ENCODE measurements around the gene MYRIP.

The MYRIP gene

DNA sequence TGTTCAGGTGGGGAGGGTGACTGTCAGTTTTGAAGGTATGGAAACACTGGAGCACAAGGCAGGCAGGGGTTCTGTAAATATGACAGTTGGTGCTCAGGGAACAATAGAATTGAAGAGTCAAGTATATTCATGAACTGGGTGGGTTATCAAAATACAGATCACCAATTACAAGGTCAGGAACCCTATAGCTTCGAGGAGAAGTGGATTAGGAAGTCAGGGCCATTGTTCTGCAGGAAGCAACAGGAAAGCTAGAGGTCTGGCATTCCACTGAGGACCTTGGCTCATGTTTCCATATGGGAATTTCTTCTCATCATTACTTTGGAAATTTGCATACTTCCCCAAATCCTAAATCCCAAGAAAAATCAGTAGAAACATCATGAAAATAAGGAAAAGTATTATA, 125.9 kb downstream of the MYRIP start:
- no peak overlapping the region for H2AFZ ChIP-seq (ENCODE audit: low read depth, low read length)
- no peak overlapping the region for H3K9ac ChIP-seq (ENCODE audit: low read length)
- no peaks in the 10 kb centered on the region for H4K20me1 ChIP-seq (ENCODE audit: insufficient read depth, low read length)
- H3K4me1 ChIP-seq (ENCODE audit: low read length): peaks cover 3% of the 10 kb centered on the region; the same call in 1 of the 2 replicates
- H3K36me3 ChIP-seq (replicated peaks; ENCODE audit: low read depth, low read length): no peaks in the 10 kb centered on the region
- H3K79me2 ChIP-seq (ENCODE audit: low read length): no peaks in the 10 kb centered on the region
- TF ChIP-seq EZH2phosphoT487 (IDR thresholded peaks at IDR 0.05; ENCODE audit: low read depth): no peak
- TF ChIP-seq, protein P1, sequence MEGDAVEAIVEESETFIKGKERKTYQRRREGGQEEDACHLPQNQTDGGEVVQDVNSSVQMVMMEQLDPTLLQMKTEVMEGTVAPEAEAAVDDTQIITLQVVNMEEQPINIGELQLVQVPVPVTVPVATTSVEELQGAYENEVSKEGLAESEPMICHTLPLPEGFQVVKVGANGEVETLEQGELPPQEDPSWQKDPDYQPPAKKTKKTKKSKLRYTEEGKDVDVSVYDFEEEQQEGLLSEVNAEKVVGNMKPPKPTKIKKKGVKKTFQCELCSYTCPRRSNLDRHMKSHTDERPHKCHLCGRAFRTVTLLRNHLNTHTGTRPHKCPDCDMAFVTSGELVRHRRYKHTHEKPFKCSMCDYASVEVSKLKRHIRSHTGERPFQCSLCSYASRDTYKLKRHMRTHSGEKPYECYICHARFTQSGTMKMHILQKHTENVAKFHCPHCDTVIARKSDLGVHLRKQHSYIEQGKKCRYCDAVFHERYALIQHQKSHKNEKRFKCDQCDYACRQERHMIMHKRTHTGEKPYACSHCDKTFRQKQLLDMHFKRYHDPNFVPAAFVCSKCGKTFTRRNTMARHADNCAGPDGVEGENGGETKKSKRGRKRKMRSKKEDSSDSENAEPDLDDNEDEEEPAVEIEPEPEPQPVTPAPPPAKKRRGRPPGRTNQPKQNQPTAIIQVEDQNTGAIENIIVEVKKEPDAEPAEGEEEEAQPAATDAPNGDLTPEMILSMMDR (IDR thresholded peaks at IDR 0.05; ENCODE audit: low read depth, low read length): no peak
- no peak overlapping the region for H3K4me3 ChIP-seq (ENCODE audit: low read length)
- H3K9me3 ChIP-seq (ENCODE audit: insufficient read depth, low read length): no peaks in the 10 kb centered on the region
- H3K4me2 ChIP-seq (ENCODE audit: low read length): no peak overlapping the region
- 0 out of 2 replicates have a peak, but pooled peaks cover 3% of the 10 kb centered on the region for H3K27me3 ChIP-seq (ENCODE audit: low read depth, low read length)
- H3K27ac ChIP-seq (ENCODE audit: low read length): no peak overlapping the region

DNA sequence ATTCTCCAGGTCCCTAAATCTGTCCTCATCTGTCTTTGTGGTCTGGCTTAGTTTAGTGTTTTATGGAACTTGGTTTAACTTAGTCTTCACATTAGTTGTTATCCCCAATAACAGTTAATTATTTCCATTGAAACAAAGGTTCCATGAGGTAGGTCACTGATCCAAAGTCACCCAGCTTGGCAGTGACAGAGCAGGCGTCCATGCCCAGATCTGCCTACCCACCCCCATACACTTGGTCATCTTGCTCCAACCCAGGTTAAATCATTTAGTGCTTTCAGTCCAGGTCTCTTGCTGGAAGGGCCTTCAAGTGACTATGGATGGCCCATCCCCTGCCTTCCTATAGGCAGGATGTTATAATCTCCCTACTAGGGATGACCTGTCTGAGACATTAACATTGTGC, 127.4 kb downstream of the MYRIP start:
- no peak overlapping the region for H3K9ac ChIP-seq (ENCODE audit: low read length)
- H3K4me3 ChIP-seq (ENCODE audit: low read length): no peak overlapping the region
- no peak overlapping the region for H3K27ac ChIP-seq (ENCODE audit: low read length)
- no peaks in the 10 kb centered on the region for H3K79me2 ChIP-seq (ENCODE audit: low read length)
- no peak overlapping the region for H2AFZ ChIP-seq (ENCODE audit: low read depth, low read length)
- no peaks in the 10 kb centered on the region for H3K9me3 ChIP-seq (ENCODE audit: insufficient read depth, low read length)
- H3K36me3 ChIP-seq (replicated peaks; ENCODE audit: low read depth, low read length): no peaks in the 10 kb centered on the region
- H3K27me3 ChIP-seq (ENCODE audit: low read depth, low read length): 0 out of 2 replicates have a peak, but pooled peaks cover 3% of the 10 kb centered on the region
- no peak overlapping the region for H3K4me2 ChIP-seq (ENCODE audit: low read length)
- H4K20me1 ChIP-seq (ENCODE audit: insufficient read depth, low read length): no peaks in the 10 kb centered on the region
- TF ChIP-seq EZH2phosphoT487 (IDR thresholded peaks at IDR 0.05; ENCODE audit: low read depth): no peak
- TF ChIP-seq, protein P1 (IDR thresholded peaks at IDR 0.05; ENCODE audit: low read depth, low read length): no peak
- H3K4me1 ChIP-seq (ENCODE audit: low read length): peaks cover 3% of the 10 kb centered on the region; the same call in 1 of the 2 replicates

DNA sequence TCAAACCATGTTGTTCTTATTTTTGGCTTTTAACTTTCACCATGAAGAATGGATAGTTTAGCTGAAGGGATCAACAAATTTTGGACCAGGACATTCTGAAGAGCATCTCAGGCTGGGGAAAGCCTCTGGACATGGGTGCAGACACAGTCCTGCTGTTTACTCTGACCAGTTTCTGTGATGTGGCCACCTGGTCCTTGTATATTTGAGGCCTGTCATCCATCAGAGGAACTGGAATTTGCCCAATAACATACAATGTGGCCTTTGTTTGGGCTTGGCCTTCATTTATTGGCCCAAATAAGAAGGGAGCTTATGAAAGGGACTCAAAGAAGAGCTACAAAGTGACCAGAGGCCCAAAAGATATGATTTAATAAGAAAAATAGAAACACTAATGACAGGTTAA, 127.9 kb downstream of the MYRIP start:
- no peak for TF ChIP-seq EZH2phosphoT487 (IDR thresholded peaks at IDR 0.05; ENCODE audit: low read depth)
- TF ChIP-seq, protein P1 (IDR thresholded peaks at IDR 0.05; ENCODE audit: low read depth, low read length): no peak
- no peak overlapping the region for H3K27ac ChIP-seq (ENCODE audit: low read length)
- peaks cover 3% of the 10 kb centered on the region; the same call in 1 of the 2 replicates for H3K4me1 ChIP-seq (ENCODE audit: low read length)
- H3K27me3 ChIP-seq (ENCODE audit: low read depth, low read length): 0 out of 2 replicates have a peak, but pooled peaks cover 3% of the 10 kb centered on the region
- H4K20me1 ChIP-seq (ENCODE audit: insufficient read depth, low read length): no peaks in the 10 kb centered on the region
- no peaks in the 10 kb centered on the region for H3K36me3 ChIP-seq (replicated peaks; ENCODE audit: low read depth, low read length)
- H3K9me3 ChIP-seq (ENCODE audit: insufficient read depth, low read length): no peaks in the 10 kb centered on the region
- no peaks in the 10 kb centered on the region for H3K79me2 ChIP-seq (ENCODE audit: low read length)
- H3K9ac ChIP-seq (ENCODE audit: low read length): no peak overlapping the region
- no peak overlapping the region for H3K4me2 ChIP-seq (ENCODE audit: low read length)
- no peak overlapping the region for H3K4me3 ChIP-seq (ENCODE audit: low read length)
- no peak overlapping the region for H2AFZ ChIP-seq (ENCODE audit: low read depth, low read length)

DNA sequence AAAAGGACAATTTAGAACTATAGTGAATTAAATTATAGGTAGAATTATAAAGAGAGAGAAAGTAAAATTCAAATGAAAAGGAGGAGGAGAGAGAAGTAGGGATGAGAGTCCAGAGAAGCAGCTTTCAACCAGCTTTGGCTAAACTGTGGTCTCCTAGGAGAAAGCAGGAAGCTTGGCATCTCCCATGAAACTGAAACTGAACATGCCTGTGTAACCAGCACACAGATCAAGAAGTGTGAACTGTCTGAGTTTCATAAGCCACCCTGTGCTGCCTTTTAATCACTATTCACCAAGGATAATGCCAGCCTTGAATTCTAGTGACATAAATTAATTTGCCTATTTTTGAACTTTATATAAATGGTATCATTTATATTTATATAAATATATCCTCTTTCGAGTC, 128.5 kb downstream of the MYRIP start:
- H3K9ac ChIP-seq (ENCODE audit: low read length): no peak overlapping the region
- no peak overlapping the region for H3K4me3 ChIP-seq (ENCODE audit: low read length)
- H2AFZ ChIP-seq (ENCODE audit: low read depth, low read length): no peak overlapping the region
- no peaks in the 10 kb centered on the region for H3K9me3 ChIP-seq (ENCODE audit: insufficient read depth, low read length)
- H3K27me3 ChIP-seq (ENCODE audit: low read depth, low read length): 0 out of 2 replicates have a peak, but pooled peaks cover 3% of the 10 kb centered on the region
- TF ChIP-seq, protein P1 (IDR thresholded peaks at IDR 0.05; ENCODE audit: low read depth, low read length): no peak
- no peak for TF ChIP-seq EZH2phosphoT487 (IDR thresholded peaks at IDR 0.05; ENCODE audit: low read depth)
- no peaks in the 10 kb centered on the region for H3K36me3 ChIP-seq (replicated peaks; ENCODE audit: low read depth, low read length)
- no peak overlapping the region for H3K4me2 ChIP-seq (ENCODE audit: low read length)
- peaks cover 3% of the 10 kb centered on the region; the same call in 1 of the 2 replicates for H3K4me1 ChIP-seq (ENCODE audit: low read length)
- H3K27ac ChIP-seq (ENCODE audit: low read length): no peak overlapping the region
- H4K20me1 ChIP-seq (ENCODE audit: insufficient read depth, low read length): no peaks in the 10 kb centered on the region
- no peaks in the 10 kb centered on the region for H3K79me2 ChIP-seq (ENCODE audit: low read length)

All from OCI-LY3 (cell line).